GM12878 (cell line): ENCODE results near the gene OR10H4.

Experiments
- CTCF ChIP-seq, 3 experiments: IDR thresholded peaks in 2 of 3; conservative IDR thresholded peaks in 1 of 3; 2 replicates each; pipeline ENCODE4 v1.5.1; 2011; ENCODE audit warnings: low read depth in 3 of 3, low read length in 3 of 3, mild to moderate bottlenecking in 3 of 3, control low read depth in 2 of 3, moderate library complexity in 2 of 3, inconsistent platforms in 1 of 3, mixed read lengths in 1 of 3; ENCODE audit not compliant: control insufficient read depth in 2 of 3, insufficient read depth in 1 of 3; ENCODE audit errors: extremely low read depth in 1 of 3
- HDAC2 ChIP-seq: fragments of 200-600 bp; sonication (generic); IDR thresholded peaks from 2 replicates; pipeline ENCODE4 v1.6.1; 2017
- NFIC ChIP-seq: IDR thresholded peaks from 2 replicates; pipeline ENCODE4 v1.6.1; 2012; ENCODE audit warnings: low read depth, mild to moderate bottlenecking, inconsistent platforms, low read length, moderate library complexity
- NFYB ChIP-seq: IDR thresholded peaks from 2 replicates; pipeline ENCODE4 v1.6.1; 2011; ENCODE audit warnings: low read depth, mild to moderate bottlenecking, low read length, improper control_type of control experiment, moderate library complexity; ENCODE audit not compliant: insufficient read depth
- TARDBP ChIP-seq: IDR thresholded peaks from 2 replicates; pipeline ENCODE4 v1.6.1; 2016; ENCODE audit warnings: borderline replicate concordance
- YY1 ChIP-seq: IDR thresholded peaks from 2 replicates; pipeline ENCODE4 v1.6.1; 2011; ENCODE audit warnings: low read depth, mild to moderate bottlenecking, low read length

GRCh38 chr19:15991602-15992001, 42.8 kb downstream of the OR10H4 start:
- TF ChIP-seq YY1 (no peak), TARDBP (no peak), CTCF (IDR thresholded peaks at IDR 0.05 in 2 of 3, conservative IDR thresholded peaks at IDR 0.05 in 1 of 3; ENCODE audit: control insufficient read depth in 2 of 3, extremely low read depth in 1 of 3, insufficient read depth in 1 of 3, low read depth in 3 of 3, low read length in 3 of 3) (no peak), NFIC (no peak), NFYB (no peak), HDAC2 (no peak)
